GM18519 (cell line): Measurements from ENCODE around the gene PPIE.

ENCODE experiments used
- ATAC-seq: cut with Tn5 transposase; IDR thresholded peaks from one replicate; pipeline ENCODE4 v1.9.1; 2021; ENCODE audit warnings: mild to moderate bottlenecking, moderate library complexity; ENCODE audit not compliant: unreplicated experiment, low FRiP score

The PPIE gene

DNA sequence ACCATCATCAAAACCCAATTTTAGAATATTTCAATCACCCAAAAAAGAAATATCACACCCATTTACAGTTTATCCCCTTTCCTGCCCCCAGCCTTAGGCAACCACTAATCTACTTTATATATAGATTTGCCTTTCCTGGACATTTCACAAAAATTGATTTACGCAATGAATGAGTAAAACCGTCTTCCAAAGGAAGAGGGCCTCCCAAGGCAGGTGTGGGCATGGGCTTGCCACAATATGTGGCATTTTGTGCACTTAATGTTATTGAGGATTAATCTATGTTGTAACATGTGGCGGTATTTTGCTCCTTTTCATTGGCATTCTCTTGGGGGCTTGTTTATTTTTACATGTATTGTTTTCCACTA lies 61.8 kb downstream of the PPIE start:
- no peak for ATAC-seq

DNA sequence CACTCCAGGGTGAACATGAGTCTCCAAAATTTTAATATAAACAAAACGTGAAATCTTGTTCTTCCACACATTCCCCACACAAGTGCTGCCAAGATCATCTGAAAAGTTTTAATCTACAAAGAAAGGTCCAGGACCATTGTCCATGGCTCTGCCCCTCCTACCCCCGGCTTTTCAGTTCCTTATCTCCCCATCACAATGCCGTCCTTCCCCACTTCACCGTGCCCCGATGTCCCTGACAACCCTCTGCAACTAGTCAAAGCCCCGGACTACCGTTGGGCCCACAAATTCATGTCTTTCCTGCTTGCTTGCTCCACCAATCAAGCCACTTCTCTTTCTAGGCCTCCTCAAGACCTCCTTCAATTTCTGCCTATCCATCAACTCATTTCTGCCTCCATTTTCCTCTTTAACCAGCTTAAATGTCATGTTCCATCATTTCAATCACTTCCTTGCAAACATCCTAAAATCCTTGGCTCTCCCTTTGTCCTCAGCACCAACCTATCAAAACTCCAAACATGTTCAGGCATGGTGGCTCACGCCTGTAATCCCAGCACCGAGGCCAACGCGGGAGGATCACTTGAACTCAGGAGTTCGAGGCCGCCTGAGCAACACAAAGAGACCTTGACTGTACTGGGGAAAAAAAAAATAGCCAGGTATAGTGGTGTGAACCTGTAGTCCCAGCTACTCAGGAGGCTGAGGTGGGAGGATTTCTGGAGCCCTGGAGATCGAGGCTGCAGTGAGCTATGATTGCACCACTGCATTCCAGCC lies 64.0 kb downstream of the PPIE start:
- no peak for ATAC-seq

DNA sequence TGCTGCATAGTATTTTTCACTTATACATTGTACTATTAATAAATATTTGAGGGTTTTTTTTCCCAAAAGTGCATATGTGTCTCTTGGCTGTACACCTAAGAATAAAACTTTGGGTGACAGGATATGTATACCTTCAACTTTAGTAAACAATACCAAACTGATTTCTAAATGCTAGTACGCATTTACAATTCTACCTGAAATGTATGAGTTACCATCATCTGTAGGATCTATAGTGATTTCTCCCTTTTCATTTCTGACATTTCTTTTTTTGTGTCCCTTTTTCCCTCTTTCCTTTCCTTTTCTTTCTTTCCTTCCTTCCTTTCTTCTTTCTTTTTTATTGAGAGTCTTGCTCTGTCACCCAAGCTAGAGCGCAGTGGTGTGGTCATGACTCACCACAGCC lies 66.7 kb downstream of the PPIE start:
- no peak for ATAC-seq

DNA sequence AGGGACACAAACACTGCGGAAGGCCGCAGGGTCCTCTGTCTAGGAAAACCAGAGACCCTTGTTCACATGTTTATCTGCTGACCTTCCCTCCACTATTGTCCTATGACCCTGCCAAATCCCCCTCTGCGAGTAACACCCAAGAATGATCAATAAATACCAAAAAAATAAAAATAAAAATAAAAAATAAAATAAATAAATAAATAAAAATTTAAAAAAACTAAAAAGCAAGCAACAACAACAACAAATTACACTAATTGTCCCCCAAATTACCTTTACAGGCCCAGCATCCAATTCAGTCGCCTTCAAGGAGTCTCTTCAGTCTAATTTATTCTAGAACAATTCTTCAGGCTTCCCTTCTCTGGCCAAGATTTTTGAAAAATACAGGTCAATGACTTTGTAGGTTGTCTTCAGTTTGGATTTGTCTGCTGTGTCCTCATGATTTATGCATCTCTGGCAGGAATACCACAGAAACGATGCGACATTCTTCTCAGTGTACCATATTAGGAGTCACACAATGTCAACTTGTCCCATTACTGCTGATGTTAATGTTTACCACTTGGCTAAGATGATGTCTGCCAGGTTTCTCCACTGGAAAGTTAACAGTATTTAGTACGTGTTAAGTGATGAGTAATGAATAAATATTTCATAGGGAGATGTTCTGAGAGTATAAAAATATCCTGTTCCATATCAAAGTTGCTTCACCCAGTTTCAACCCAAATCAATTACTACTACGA lies 70.3 kb downstream of the PPIE start:
- ATAC-seq: no peak

DNA sequence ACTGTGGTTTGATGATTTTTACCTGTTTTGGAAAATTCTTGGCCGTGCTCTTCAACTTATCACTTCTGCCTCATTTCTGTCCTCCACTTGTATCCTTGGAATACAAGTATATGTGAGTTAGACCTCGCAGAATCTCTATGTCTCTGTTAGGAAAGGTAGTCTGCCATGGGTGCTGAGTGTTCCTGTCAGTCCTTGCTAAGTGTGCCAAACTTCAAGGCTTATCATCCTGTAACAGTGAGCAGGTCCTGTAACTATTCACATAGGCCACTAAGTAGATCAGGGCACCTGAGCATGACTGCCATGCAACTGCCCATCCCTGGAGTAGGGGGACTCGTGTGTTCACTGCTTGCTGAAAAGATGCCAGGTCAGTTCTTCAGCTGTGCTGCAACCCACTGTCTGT lies 74.2 kb downstream of the PPIE start:
- ATAC-seq: no peak
